ENCODE data around the gene TAS1R1.

GRCh38 chr1:6577831-6578525 is 22.9 kb downstream of the TAS1R1 start:
- TF ChIP-seq SIN3A (IDR thresholded peaks at IDR 0.05; ENCODE audit: borderline replicate concordance, insufficient read depth, low read length): no peak
- TF ChIP-seq TAF1 (IDR thresholded peaks at IDR 0.05; ENCODE audit: borderline replicate concordance, insufficient read depth, low read length): no peak
- no peak for TF ChIP-seq POLR2AphosphoS5 (IDR thresholded peaks at IDR 0.05; ENCODE audit: low read depth, low read length)
- no peak for TF ChIP-seq REST (IDR thresholded peaks at IDR 0.05; ENCODE audit: insufficient read depth in 1 of 2, low read depth in 2 of 2, low read length in 2 of 2)

Data from PFSK-1 (cell line).